Activated T-cell treated with anti-CD3 and anti-CD28 coated beads for 24 hours (primary cell): ENCODE measurements around the gene ALOX15B.
"Not testable (repeated sequence)": the region's sequence is repeated elsewhere in the genome, so short reads cannot be mapped to it uniquely, and the experiment has no call there.

Experiments
- DNase-seq: peaks from one replicate; pipeline ENCODE4 v3.0.0-alpha.2; 2020; ENCODE audit warnings: low read depth

The ALOX15B gene

DNA sequence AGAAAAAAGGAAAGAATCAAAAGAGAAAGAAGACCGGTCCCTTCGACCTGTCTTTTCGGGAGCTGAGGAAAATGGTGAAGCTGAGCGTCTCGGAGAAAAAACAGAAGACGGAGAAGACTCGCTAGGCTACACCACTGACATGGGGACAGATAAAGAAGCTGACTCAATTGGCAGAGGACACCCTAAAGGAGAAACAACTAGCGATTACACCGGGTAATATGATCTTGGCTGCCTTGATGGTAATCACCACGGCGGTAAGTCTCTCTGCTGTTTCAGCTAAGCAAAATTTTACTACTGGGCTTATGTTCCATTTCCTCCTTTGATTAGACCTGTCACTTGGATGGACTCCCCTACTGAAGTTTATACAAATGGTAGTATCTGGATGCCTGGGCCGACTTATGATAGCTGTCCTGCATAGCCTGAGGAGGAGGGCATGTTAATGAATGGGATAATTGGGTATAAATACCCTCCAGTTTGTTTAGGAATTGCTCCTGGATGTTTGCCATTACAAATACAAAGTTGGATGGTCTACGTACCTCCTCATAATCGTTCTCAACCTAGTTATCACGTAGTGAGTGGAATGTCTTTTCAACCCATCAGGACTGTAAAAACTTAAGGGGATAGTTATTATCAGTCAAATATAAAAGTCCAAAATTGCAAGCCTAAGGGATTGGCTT lies 24.1 kb downstream of the ALOX15B start:
- DNase-seq = no peak

- no peak for DNase-seq
These were observed 25.1 kb downstream of the ALOX15B start for GRCh38 chr17:8063761-8064534.

DNA sequence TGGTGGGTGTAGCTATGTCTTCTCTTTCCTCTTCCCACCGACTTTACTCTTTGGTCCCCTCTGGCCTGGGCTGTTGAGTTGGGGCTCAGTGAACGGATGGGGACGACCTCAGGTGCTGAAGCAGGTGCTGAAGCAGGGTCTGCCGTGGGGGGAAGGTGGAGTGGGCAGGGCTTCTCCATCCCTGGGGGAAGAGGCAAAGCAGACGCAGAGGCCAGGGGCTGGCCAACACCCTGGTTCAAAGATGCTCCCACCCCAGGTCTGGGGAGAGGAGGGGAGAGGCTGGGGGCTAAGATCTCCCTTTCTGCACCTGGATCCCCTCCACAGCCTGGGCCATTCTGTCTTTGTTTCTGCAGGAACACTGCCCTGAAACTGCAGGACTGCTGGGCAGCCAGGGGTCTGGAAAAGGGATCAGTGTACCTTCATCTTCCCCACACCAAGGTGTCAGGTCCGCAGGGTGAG lies 25.7 kb downstream of the ALOX15B start:
- no peak for DNase-seq

DNA sequence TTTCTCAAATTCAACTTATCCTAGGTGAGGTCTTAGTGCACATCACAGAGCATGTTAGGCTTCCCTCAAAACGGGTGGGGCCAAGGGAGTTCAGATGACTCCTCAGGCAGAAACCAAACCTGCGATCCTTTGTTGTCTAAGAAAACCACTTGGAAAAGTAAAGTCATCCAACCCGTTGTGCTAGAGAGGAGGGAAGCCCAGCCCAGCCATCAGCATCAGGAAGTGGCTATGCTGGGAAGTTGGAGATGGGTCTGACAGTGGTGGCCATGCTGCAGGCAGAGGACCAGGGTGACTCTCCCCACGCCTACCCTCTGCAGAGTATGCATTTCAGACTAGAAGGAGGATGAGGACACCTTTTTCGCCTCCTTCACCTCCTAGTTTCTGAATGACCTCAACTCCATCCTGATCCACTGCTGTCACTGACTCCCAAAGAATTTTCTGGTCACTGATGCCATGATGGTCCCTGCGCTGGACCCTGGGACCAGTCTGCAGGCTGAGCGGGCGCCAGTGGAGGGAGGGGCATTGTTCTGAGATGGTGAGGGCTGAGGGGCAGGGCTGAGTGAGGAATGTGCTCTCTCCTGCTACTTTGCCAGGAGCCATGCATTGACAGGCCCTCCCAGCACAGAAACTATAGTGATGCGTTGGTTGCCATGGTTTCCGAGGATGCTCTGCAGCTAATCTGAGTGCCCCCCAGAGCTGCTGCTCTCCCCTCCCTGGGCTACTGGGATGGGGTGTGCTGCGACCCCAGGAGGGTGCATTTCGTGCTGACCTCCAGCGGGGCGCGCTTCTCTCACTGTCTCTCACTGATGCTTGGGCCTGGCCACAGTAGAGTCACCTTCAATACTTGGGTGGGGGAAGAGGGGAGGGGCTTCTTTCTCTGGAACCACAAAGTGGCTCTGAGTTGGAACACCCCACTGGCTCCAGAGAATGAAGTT lies 28.2 kb downstream of the ALOX15B start:
- DNase-seq = no peak

DNA sequence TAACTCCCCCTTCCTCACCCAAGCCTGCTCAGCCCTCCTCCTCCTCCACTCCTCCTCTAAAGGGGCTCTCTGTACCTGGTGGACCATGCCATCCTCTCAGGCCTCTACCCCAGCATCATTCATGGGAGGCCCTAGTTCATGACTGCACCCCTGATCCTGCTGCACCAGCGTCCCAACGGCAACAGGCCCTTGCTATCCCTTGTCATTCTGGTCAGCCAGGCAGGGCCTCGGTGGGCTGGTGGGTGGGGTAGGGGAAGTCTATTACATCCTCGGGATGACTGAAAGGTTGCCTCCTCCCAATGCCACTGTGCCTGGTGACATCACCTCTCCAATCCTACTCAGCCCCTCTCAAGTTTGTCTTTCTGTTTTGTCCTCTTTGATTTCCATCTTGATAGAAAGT lies 28.9 kb downstream of the ALOX15B start:
- no peak for DNase-seq

DNA sequence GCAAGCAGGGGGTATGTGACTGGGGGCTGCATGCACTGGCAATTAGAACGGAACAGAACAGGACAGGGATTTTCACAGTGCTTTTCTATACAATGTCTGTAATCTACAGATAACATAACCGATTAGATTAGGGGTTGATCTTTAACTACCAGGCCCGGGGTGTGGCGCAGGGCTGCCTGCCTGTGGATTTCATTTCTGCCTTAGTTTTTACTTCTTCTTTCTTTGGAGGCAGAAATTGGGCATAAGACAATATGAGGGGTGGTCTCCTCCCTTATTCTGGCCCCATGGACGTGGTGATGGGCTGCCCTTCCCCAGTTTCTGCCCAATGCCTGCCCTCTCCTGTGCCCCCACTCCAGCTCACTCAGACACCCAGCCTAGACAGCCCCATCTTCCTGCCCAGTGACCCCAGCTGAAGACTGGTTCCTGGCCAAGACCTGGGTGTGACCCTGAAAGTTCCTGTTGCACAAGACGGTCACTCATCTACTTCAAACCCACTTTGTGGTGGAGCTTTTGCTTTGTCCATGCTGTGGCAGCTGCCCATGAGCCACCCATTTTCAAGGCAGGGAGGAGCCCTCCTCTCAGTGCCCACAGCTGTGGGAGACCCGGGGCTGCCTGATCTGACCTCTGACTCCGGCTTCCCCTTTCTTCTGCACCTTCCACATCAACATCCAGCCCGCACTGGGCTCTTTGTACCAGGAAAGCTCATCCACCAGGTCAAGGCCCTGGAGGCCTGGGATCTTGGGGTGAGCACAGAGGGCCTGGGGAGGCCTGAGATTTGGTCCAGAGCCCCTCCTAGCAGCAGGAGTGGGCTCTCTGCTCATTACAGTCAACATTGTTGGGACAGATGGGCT lies 30.1 kb downstream of the ALOX15B start:
- DNase-seq = no peak

DNA sequence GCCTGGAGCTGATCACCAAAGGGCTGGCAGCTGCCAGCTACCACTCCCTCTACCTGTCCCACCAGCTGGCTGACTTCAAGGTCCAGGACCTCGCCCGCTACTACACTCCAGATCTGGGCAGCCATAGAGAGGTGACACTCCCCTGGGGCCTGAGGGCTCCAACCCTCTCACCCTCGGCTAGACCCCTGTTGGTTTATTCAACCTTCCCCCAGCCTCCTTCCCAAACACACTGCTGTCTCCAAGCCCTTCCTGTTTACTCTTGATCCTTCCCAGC lies 30.7 kb downstream of the ALOX15B start:
- DNase-seq = no peak

DNA sequence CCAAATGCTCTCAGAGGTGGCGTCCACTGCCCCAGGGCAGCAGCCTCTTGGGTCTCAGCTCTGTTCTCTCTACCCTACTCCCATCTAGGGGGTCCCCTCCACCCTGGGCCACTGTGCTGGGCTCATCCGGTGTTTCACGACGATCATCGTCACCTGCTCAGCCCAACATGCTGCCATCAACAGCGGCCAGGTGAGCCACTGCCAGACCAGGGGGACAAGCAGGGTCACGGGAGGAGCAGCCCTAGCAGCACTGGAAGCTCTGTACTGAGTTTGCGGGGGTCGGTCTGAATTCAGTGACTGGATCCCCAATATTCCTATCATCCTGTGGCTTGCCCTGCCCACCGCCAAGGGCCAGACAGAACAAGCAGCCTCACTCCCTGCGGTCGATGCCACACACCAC lies 32.6 kb downstream of the ALOX15B start:
- DNase-seq = no peak

DNA sequence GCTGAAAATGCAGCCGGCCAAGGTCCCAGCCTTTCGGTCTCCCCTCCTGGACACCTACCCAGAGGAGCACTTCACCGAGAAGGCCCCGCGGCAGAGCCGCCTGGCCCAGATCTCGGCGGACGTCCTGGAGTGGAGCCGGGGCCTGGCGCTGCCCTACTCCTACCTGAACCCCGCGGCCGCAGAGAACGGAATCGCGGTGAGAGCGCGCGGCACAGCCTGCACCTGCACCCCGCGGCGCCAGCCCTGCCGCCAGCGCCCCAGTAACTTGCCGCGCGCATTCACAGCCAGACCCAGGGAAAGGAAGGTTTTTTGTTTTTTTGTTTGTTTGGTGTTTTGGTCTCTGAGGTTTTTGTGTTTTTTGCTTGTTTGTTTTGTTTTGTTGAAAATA lies 33.5 kb downstream of the ALOX15B start:
- DNase-seq = no peak

- no peak for DNase-seq
These were observed 34.0 kb downstream of the ALOX15B start for GRCh38 chr17:8072729-8073461.

- peak; percentile 81 for DNase-seq
These were observed 35.0 kb downstream of the ALOX15B start for GRCh38 chr17:8073627-8074484.

- DNase-seq = no peak
These were observed 35.7 kb downstream of the ALOX15B start for GRCh38 chr17:8074554-8074953.

- DNase-seq = no peak
These were observed 36.2 kb downstream of the ALOX15B start for GRCh38 chr17:8075081-8075480.

DNA sequence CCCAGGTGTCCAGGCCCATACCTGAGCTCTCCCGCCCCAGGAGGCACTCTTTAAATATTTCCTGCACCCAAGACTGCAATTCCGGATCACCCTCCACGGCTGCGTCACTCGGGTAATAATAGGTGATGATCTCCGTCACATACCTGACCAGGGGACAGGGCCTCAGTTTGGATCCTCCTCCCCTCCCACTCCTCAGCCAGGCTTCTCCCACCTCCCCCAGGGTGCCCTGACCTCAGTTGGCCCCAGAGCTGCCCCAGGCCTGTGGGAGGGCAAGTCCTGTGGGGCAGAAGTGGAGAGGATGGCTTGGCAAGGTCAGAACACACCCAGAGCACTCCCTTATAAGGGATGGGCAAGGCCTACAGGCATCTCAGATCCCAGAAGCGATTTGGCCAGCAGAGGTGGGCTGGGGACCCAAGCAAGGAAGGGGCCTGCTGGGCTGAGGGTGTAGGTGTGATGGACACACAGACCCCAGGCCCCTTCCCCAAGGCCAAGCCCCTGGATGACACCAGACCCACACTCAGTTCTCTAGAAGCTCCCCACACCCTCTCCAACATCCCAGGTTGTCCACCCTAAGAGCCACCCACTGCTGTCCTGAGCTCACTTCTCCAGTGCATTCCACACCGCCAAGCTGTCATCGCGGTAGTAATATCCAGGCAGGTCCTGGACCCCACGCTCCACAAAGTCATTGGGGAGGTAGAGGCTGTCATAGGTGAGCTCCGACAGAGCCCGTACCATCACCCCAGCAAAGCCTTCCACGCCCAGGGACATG lies 36.9 kb downstream of the ALOX15B start:
- no peak for DNase-seq

DNA sequence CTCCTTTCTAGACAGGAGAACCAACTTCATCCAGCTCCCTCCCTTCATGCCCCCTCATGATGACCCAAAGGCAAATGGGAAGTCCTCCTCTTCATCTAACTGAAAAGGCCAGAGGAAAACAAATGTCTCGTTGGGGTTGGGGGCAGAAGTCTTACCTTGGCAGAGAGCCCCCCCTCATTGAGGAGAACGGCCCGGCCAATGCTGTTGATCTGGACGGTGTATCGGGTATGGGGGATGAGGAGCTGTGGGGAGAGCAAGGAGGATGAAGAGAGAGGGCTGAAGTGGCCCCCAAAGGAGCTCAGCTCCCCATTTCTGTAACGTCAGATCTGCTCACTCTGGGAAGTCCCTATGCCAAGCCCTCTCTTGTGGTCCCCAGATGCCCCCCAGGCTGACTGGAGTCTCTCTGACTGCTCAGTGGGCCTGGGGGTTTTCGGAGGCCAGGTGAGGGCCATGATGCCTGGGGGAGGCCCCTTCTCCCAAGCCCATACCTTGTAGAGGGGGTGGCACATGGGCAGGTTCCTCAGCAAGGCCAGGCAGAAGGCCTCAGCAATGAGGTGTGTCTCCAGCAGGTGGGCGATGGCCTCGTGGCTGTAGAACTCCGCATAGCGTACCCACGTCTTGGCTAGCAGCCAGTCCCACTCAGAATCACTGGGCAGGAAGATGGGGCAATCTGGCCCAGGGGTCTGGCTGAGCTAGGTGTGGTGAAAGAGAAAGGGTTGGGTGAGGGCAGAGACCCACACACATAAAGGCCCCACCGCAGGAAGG lies 37.8 kb downstream of the ALOX15B start:
- DNase-seq = no peak

DNA sequence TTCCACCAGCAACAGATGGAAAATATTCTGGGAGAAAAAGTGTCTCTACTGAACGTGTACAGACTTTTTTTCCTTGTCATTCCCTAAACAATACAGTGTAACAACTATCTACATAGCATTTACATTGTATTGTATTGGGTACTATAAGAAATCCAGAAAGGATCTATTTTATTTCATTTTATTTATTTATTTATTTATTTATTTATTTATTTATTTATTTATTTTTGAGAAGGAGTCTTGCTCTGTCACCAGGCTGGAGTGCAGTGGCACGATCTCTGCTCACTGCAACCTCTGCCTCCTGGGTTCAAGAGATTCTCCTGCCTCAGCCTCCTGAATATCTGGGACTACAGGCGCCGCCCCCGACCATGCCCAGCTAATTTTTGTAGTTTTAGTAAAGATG lies 39.1 kb downstream of the ALOX15B start:
- not testable (repeated sequence) for DNase-seq

GRCh38 chr17:8079291-8080207 lies 40.7 kb downstream of the ALOX15B start:
- DNase-seq = peak; percentile 76
